HL-60 (cell line): Measurements from ENCODE around the gene TP73.

Source experiments
- POLR2AphosphoS5 ChIP-seq: IDR thresholded peaks from 2 replicates; pipeline ENCODE4 v1.6.1; 2012; ENCODE audit warnings: low read depth
- SPI1 ChIP-seq: IDR thresholded peaks from 2 replicates; pipeline ENCODE4 v1.6.1; 2012; ENCODE audit warnings: low read depth, mild to moderate bottlenecking, borderline replicate concordance
- TF ChIP-seq, protein P1 (sequence below): IDR thresholded peaks from one replicate; pipeline ENCODE4 v1.5.1; 2011; ENCODE audit warnings: low read length, control low read depth, inconsistent platforms; ENCODE audit not compliant: insufficient read depth
- TF ChIP-seq, protein P2 (sequence below): IDR thresholded peaks from 2 replicates; pipeline ENCODE4 v1.6.1; 2012; ENCODE audit warnings: low read depth; ENCODE audit not compliant: insufficient replicate concordance

DNA sequence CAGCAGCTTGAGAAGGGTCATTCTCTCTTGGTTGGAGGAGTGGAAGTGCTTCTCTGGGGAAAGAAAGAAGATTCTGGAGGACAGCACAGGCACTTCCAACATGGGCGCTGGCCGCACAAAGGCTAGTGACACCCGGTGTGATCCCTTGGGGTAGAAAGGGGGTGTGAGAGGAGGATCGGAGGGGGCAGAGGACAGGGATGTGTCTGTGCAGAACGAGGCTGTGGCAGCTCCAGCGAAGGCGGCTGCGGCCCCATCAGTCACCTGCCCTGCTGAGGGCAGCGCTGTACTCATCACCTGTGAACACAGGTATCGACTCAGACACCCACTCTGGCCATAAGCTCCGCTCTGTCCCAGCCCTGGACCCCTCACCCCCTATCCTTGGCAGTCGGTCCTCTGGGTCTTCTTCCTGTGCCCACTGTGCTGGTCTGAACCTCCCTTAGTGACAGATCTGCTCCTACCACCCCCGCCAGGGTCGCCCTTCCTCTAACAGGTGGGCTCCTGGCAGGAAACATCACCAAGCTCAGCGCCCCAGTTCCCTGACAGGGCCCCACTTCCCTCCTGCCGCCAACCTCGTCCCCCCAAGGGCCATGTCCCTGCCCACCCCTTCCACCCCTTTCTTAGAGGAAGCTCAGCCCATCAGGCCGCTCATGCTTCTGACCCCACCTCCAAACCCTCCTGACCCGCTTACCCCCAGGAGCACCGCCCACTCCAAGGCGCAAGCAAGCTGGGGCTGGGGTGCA is 20.1 kb downstream of the TP73 start:
- TF ChIP-seq, protein P1, sequence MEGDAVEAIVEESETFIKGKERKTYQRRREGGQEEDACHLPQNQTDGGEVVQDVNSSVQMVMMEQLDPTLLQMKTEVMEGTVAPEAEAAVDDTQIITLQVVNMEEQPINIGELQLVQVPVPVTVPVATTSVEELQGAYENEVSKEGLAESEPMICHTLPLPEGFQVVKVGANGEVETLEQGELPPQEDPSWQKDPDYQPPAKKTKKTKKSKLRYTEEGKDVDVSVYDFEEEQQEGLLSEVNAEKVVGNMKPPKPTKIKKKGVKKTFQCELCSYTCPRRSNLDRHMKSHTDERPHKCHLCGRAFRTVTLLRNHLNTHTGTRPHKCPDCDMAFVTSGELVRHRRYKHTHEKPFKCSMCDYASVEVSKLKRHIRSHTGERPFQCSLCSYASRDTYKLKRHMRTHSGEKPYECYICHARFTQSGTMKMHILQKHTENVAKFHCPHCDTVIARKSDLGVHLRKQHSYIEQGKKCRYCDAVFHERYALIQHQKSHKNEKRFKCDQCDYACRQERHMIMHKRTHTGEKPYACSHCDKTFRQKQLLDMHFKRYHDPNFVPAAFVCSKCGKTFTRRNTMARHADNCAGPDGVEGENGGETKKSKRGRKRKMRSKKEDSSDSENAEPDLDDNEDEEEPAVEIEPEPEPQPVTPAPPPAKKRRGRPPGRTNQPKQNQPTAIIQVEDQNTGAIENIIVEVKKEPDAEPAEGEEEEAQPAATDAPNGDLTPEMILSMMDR, result no peak
- TF ChIP-seq POLR2AphosphoS5 (no peak), SPI1 (no peak)
- TF ChIP-seq, protein P2, sequence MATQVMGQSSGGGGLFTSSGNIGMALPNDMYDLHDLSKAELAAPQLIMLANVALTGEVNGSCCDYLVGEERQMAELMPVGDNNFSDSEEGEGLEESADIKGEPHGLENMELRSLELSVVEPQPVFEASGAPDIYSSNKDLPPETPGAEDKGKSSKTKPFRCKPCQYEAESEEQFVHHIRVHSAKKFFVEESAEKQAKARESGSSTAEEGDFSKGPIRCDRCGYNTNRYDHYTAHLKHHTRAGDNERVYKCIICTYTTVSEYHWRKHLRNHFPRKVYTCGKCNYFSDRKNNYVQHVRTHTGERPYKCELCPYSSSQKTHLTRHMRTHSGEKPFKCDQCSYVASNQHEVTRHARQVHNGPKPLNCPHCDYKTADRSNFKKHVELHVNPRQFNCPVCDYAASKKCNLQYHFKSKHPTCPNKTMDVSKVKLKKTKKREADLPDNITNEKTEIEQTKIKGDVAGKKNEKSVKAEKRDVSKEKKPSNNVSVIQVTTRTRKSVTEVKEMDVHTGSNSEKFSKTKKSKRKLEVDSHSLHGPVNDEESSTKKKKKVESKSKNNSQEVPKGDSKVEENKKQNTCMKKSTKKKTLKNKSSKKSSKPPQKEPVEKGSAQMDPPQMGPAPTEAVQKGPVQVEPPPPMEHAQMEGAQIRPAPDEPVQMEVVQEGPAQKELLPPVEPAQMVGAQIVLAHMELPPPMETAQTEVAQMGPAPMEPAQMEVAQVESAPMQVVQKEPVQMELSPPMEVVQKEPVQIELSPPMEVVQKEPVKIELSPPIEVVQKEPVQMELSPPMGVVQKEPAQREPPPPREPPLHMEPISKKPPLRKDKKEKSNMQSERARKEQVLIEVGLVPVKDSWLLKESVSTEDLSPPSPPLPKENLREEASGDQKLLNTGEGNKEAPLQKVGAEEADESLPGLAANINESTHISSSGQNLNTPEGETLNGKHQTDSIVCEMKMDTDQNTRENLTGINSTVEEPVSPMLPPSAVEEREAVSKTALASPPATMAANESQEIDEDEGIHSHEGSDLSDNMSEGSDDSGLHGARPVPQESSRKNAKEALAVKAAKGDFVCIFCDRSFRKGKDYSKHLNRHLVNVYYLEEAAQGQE, result no peak
